Stimulated activated naive B cell treated with anti-CD40 and anti-IgM and Interleukin-4, amounts not matched to agents 10 μg/mL and 1 μg/mL and 100 μg/mL, for 72 hours (primary cell): ENCODE measurements around the gene WDR70.
"Not testable (repeated sequence)": the region's sequence is repeated elsewhere in the genome, so short reads cannot be mapped to it uniquely, and the experiment has no call there.

Source experiments
- ATAC-seq, 2 donors: fragments of 150-1000 bp; cut with Tn5 transposase; replicated peaks; 2 replicates each; pipeline ENCODE4 v1.10.0; 2021; ENCODE audit warnings: moderate library complexity in 1 of 2
- DNase-seq: peaks from one replicate; pipeline ENCODE4 v3.0.0; 2021
- H3K27ac Mint-ChIP-seq: one replicate; pipeline ENCODE4 v1.8.0; 2022; ENCODE audit warnings: mild to moderate bottlenecking, mixed read lengths
- H3K27me3 Mint-ChIP-seq, 2 donors: one replicate each; pipeline ENCODE4 v1.8.0; 2022; ENCODE audit warnings: mixed read lengths in 2 of 2
- H3K36me3 Mint-ChIP-seq, 2 donors: one replicate each; pipeline ENCODE4 v1.8.0; 2022; ENCODE audit warnings: mixed read lengths in 2 of 2, mild to moderate bottlenecking in 1 of 2
- H3K4me1 Mint-ChIP-seq, 2 donors: one replicate each; pipeline ENCODE4 v1.8.0; 2022; ENCODE audit warnings: mixed read lengths in 2 of 2, mild to moderate bottlenecking in 1 of 2
- H3K4me3 Mint-ChIP-seq, 2 donors: one replicate each; pipeline ENCODE4 v1.8.0; 2022; ENCODE audit warnings: mild to moderate bottlenecking in 2 of 2, mixed read lengths in 2 of 2, moderate library complexity in 1 of 2
- H3K9me3 Mint-ChIP-seq, 2 donors: one replicate each; pipeline ENCODE4 v1.8.0; 2022; ENCODE audit warnings: mixed read lengths in 2 of 2, mild to moderate bottlenecking in 1 of 2

Gene WDR70

DNA sequence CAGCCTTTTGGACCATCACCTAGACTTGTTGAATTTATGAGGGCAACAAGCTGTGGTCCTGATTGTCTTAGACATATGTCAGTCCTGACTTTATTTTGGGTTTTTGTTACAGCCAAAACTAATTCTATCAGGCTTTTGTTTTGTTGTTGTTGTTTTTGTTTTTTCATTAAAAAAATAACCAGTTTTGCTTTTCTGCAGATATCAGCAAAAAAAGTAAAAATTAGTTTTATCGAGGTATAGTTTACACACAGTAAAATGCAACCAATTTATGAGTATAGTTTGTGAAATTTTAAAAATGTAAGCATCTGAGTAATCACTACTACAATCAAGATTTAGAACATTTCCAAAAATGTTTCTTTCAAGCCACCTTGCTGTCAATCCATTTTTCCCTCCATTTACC, 48.9 kb downstream of the WDR70 start:
- peaks cover 13 to 23% of the 10 kb centered on the region in 2 donors for H3K36me3 Mint-ChIP-seq
- no peaks in the 10 kb centered on the region for H3K4me1 Mint-ChIP-seq
- H3K4me3 Mint-ChIP-seq: no peak overlapping the region
- no peak overlapping the region for H3K27ac Mint-ChIP-seq
- H3K27me3 Mint-ChIP-seq: no peaks in the 10 kb centered on the region
- no peaks in the 10 kb centered on the region for H3K9me3 Mint-ChIP-seq
- ATAC-seq (no peak), DNase-seq (no peak)

DNA sequence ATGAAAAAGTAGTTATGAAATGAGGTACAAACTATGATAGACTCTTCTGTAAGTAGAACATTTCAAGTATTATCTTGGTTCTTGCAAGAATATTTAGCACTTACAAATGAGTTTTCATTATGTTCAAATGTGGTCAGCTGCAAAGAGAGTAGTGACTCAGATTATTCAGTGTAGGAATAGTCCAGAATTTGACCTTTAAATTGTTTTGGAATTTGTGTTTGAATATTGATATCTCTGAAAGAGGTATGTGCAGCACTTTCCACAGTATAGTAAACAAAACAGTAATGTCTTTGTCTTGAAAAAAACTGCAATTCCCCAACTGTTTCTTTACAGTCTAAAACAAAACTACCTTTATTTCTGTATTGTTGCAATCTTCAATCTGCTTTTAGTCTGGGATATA, 56.1 kb downstream of the WDR70 start:
- Mint-ChIP-seq H3K36me3 (peaks cover 11 to 22% of the 10 kb centered on the region in 2 donors), H3K27ac (no peak overlapping the region), H3K27me3 (no peaks in the 10 kb centered on the region), H3K9me3 (no peaks in the 10 kb centered on the region), H3K4me1 (peaks cover 0 to 16% of the 10 kb centered on the region in 2 donors), H3K4me3 (no peak overlapping the region)
- ATAC-seq (no peak), DNase-seq (no peak)

DNA sequence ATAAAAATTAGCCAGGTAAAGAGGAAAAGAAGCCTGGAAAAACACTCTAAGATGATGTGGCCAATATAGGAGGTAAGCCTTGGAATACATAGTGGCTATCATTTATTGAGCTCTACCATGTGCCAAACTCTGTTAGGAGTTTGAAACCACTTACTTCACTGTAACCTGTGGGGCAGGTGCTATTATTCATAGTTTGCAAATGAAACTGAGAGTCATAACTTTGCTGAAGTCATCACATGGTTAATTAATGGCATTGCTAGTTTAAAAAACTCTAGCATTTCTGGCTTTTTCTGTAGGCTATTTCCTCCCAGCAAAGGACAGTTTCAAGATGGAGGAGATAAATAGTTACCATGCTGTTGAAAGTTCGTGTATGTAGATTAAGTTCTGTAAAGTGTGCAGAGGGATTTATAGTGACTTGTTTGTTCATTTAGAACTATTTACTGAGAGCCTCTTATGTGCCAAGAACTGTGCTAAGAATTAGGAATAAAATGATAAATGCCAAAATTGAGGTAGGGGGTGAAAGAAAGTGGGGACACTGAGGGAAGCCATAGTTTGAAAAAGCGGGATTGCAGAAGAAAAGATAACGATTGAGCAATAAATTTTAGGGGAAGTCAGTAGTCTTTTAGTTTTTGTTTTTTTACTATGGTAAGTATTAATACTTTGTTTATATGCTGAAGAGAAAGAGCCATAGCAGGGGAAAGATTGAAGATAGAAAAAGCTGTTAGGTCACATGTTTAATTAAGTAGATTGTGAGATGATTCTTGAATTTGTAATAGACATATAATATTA, 57.2 kb downstream of the WDR70 start:
- H3K27me3 Mint-ChIP-seq: no peaks in the 10 kb centered on the region
- H3K4me1 Mint-ChIP-seq: peaks cover 0 to 16% of the 10 kb centered on the region in 2 donors
- no peaks in the 10 kb centered on the region for H3K9me3 Mint-ChIP-seq

DNA sequence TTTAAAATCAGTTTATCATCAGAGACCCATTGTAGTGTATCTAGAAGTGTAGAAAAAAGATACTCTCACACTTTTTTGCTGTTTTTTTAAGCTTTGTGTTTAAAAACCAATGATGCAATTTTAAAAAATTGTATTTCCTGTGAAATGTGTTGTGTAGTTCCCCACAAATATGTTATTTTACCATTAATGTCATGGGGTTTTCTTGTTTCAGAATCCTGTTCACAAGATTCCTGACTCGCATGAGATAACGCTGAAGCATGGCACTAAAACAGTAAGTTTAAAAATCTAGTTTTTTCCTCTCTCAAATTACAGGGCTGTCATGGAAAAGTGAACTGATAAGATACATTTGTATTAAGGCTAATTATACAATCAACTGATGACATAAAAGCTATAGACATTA, 58.6 kb downstream of the WDR70 start:
- Mint-ChIP-seq H3K27me3 (no peaks in the 10 kb centered on the region), H3K4me1 (peaks cover 0 to 16% of the 10 kb centered on the region in 2 donors), H3K36me3 (peaks cover 11 to 24% of the 10 kb centered on the region in 2 donors), H3K4me3 (no peak overlapping the region), H3K9me3 (no peaks in the 10 kb centered on the region), H3K27ac (no peak overlapping the region)
- DNase-seq (no peak), ATAC-seq (no peak)

More for the DNA sequence above, 57.2 kb downstream of the WDR70 start:
- Mint-ChIP-seq H3K36me3 (peaks cover 13 to 26% of the 10 kb centered on the region in 2 donors), H3K27ac (no peak overlapping the region), H3K4me3 (no peak overlapping the region)
- ATAC-seq: no peak
- no peak for DNase-seq

DNA sequence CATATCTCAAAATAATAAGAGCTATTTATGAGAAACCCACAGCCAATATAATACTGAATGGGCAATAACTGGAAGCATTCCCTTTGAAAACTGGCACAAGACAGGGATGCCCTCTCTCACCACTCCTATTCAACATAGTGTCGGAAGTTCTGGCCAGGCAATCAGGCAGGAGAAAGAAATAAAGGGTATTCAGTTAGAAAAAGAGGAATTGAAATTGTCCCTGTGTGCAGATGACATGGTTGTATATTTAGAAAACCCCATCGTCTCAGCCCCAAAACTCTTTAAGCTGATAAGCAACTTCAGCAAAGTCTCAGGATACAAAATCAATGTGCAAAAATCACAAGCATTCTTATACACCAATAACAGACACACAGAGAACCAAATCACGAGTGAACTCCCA, 66.7 kb downstream of the WDR70 start:
- not testable (repeated sequence) for DNase-seq, H3K27me3 Mint-ChIP-seq, H3K9me3 Mint-ChIP-seq, ATAC-seq, H3K27ac Mint-ChIP-seq
- H3K36me3 Mint-ChIP-seq: peaks cover 33 to 47% of the 10 kb centered on the region in 2 donors
- peak overlapping the region in 1 of 2 donors; percentile 4 for H3K4me3 Mint-ChIP-seq
- H3K4me1 Mint-ChIP-seq: peaks cover 10 to 19% of the 10 kb centered on the region in 2 donors

DNA sequence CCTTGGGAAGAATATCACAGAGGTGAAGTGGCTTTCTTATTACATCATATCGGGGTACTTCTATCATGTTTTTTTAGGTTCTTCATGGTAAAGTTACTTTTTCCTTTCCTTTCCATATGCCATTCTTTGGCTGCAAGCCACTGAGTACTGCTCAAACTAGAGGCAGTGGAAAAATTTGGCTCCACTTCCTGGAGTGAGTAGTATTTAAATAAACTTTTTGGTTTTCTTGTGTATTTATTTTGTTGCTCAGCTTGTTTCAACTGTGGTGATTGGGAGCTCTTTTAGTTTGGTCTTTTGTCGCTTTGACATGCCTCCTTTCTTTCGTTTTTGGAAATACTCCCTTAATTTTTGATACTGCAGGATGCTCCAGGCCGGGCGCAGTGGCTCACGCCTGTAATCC, 69.8 kb downstream of the WDR70 start:
- DNase-seq: no peak
- H3K27ac Mint-ChIP-seq: no peak overlapping the region

DNA sequence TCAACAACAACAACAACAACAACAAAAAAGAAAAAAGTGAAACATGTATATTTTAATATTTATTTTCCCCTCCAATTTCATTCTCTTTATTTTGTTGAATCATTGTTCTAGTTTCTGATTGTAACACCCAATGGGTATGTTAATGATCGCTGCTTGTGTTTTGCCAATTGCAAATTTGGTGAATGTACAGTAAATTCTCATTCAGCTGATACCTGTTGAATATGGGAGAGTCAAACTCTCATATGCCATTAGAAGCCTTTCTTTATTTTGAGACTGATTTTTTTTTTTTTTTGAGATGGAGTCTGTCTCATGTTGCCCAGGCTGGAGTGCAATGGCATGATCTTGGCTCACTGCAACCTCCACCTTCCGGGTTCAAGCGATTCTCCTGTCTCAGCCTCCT, 72.9 kb downstream of the WDR70 start:
- H3K27ac Mint-ChIP-seq, H3K9me3 Mint-ChIP-seq, H3K4me1 Mint-ChIP-seq, ATAC-seq, H3K27me3 Mint-ChIP-seq, DNase-seq, H3K4me3 Mint-ChIP-seq: not testable (repeated sequence)
- peaks cover 34 to 53% of the 10 kb centered on the region in 2 donors for H3K36me3 Mint-ChIP-seq

More for the DNA sequence above, 69.8 kb downstream of the WDR70 start:
- ATAC-seq: no peak
- H3K27me3 Mint-ChIP-seq: no peaks in the 10 kb centered on the region
- peaks cover 11 to 19% of the 10 kb centered on the region in 2 donors for H3K4me1 Mint-ChIP-seq
- peaks cover 48 to 70% of the 10 kb centered on the region in 2 donors for H3K36me3 Mint-ChIP-seq
- H3K9me3 Mint-ChIP-seq: peaks cover 3 to 6% of the 10 kb centered on the region in 2 donors
- H3K4me3 Mint-ChIP-seq: no peak overlapping the region

DNA sequence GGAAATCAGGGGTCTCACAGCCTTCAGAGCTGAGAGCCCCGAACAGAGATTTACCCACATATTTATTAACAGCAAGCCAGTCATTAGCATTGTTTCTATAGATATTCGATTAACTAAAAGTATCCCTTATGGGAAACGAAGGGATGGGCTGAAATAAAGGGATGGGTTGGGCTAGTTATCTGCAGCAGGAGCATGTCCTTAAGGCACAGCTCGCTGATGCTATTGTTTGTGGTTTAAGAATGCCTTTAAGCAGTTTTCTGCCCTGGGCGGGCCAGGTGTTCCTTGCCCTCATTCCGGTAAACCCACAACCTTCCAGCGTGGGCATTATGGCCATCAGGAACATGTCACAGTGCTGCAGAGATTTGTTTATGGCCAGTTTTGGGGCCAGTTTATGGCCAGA, 74.1 kb downstream of the WDR70 start:
- peaks cover 33 to 51% of the 10 kb centered on the region in 2 donors for H3K36me3 Mint-ChIP-seq
- not testable (repeated sequence) for H3K4me1 Mint-ChIP-seq, H3K27me3 Mint-ChIP-seq, DNase-seq, ATAC-seq, H3K9me3 Mint-ChIP-seq, H3K4me3 Mint-ChIP-seq, H3K27ac Mint-ChIP-seq

DNA sequence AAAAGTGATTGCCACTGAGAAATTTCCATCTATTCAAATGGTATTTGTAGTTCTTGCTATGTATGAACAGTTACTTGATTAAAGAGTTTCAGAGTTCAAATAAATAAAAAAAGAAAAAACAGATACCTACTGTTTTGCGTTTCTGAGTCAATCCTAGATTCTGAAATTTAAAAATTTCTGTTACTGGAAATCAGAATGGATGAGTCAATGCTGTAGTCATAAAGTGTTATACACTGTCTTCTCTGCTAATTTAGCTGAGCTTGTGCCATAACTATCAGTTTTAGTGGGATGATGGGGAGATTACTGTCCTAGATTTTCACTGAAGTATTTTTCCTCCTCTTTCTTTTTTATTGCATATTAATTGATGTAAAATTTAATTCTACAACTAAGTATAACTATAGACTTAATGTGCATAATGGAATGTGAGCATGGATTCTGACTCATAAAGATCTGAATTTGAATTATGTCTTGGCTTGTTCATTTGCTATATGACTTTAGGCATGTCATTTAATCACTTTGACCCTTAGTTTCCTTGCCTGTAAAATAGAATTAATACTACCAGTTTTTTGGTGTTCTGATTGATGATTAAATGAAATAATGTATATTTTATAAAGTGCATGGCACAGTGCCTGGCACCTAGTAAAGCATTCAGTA, 75.4 kb downstream of the WDR70 start:
- DNase-seq, H3K4me1 Mint-ChIP-seq, H3K27me3 Mint-ChIP-seq, H3K27ac Mint-ChIP-seq, H3K9me3 Mint-ChIP-seq, ATAC-seq, H3K4me3 Mint-ChIP-seq: not testable (repeated sequence)
- peaks cover 26 to 46% of the 10 kb centered on the region in 2 donors for H3K36me3 Mint-ChIP-seq

DNA sequence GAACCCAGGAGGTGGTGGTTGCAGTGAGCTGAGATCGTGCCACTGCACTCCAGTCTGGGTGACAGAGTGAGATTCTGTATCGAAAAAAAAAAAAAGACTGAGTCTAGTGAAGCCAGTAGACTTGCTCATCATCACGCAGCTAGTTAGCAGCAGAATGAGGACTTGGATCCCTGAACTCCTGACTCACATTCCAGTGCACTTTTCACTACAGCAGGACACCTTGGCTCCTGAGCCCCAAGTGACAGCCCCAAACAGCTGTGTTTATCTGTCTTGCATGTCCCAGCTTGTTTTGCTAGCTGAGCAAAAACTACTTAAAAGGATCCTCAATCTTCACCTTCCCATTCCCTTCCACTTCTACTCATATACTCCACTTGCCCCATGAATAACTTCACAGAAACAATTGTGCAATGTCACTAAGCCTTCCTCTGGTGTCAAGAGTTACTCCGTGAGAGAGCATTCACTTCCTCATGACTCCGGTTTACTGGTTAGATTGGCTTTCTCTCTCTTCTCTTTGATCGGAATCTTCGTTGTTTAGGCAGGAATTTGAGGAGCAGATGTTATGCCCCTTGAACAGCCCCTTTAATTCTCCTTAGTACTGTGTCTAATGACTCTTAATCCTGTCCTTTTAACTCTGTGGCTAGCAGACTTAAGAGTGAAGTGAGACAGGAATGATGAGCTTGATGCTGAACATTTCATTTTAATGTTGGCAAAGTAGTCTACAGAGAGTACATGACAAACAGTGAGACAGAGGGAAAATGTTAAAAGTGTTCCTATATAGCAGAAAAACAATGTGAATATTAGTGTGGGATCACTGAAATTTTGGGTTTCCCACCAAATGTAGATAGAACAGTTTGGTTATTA, 84.3 kb downstream of the WDR70 start:
- H3K27me3 Mint-ChIP-seq, ATAC-seq, H3K4me3 Mint-ChIP-seq, DNase-seq, H3K9me3 Mint-ChIP-seq, H3K27ac Mint-ChIP-seq: not testable (repeated sequence)
- peaks cover 3 to 12% of the 10 kb centered on the region in 2 donors for H3K4me1 Mint-ChIP-seq
- peaks cover 10 to 20% of the 10 kb centered on the region in 2 donors for H3K36me3 Mint-ChIP-seq

DNA sequence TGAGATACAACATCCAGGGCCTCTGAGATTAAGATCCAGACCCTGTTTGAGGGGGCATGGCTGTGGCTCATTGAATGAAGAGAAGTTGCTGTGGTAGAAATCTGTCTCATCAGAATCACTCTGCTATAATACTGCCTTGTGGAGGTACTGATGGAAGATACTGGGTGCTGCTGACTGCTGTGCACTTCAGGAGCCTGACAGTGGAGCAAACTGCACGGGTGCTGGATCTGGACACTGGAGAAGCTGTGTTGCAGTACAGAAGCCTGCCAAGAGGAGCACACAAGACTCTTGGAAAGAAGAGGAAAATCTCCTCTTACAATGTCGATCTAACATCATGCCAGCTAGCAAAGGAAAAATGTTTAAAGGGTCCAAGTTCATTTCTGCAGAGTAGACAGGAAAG, 85.5 kb downstream of the WDR70 start:
- Mint-ChIP-seq H3K4me1 (peaks cover 3 to 12% of the 10 kb centered on the region in 2 donors), H3K36me3 (peaks cover 13 to 24% of the 10 kb centered on the region in 2 donors)
- not testable (repeated sequence) for H3K27me3 Mint-ChIP-seq, H3K9me3 Mint-ChIP-seq, ATAC-seq, DNase-seq, H3K27ac Mint-ChIP-seq, H3K4me3 Mint-ChIP-seq

DNA sequence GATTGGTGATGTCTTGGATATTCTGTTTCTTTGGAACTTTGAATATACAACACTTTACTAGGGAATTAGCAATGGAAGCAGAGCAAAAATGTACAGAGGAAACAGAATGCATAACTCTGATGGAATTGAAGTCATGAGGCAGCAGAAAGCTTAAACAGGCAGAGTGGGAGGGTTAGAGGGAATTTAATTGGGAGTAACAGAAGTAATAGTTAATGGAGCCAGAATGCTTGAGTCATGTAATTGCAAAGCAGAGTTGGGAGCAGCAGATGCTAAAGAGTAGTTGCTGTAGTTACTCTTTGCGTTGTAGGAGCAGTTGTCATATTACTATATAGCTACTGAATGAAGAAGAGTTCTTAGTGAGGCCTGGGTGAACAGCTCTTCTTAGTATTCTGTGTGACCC, 90.3 kb downstream of the WDR70 start:
- H3K9me3 Mint-ChIP-seq, H3K4me3 Mint-ChIP-seq, H3K27me3 Mint-ChIP-seq, ATAC-seq, H3K4me1 Mint-ChIP-seq, H3K27ac Mint-ChIP-seq, DNase-seq: not testable (repeated sequence)
- H3K36me3 Mint-ChIP-seq: peaks cover 12 to 34% of the 10 kb centered on the region in 2 donors

DNA sequence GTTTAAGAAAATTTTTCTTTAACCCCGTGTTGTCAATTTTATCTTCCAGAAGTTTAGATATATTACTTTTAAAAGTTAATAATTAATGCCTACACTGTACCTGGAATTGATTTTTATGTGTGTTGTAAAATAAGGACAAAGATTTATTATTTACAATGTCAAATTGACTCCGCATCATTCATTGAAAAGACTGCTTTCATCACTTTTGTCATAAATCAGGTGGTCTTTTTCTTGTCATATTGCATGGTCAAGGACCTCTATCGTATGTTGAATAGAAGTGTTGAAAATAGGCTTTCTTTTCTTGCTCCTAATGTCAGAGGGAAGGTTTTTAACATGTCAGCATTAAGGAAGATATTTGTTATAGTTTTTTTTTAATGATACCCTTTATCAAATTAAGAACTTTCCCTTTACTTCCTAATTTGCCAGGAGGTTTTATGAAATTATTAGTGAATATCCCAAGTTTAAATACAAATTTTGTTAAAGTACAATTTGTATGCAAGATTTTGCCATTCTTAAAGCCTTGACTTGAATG, 92.6 kb downstream of the WDR70 start:
- Mint-ChIP-seq H3K4me3 (no peak overlapping the region), H3K4me1 (no peaks in the 10 kb centered on the region), H3K27me3 (no peaks in the 10 kb centered on the region), H3K36me3 (peaks cover 15 to 38% of the 10 kb centered on the region in 2 donors), H3K27ac (no peak overlapping the region), H3K9me3 (no peaks in the 10 kb centered on the region)
- no peak for ATAC-seq
- DNase-seq: no peak

DNA sequence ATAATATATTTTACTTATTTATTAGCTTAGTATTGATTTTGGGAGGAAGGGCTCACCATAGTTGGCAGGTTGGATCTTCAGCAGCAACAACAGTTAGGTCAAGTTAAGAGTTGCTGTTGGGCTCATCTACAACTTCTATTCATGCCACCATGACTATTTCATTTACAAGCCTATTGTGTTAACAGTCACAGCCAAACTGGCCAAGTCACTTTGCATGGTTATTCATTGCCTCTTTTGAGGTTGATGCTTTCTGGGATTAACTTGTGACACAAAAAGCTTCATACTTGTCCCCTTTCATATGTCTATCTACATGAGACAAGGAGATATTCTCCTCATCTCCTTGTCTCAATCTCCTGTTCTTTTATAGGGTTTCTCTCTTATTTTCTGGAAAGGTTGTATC, 98.3 kb downstream of the WDR70 start:
- ATAC-seq (no peak), DNase-seq (no peak)
- peaks cover 0 to 3% of the 10 kb centered on the region in 2 donors for H3K4me1 Mint-ChIP-seq
- no peak overlapping the region for H3K4me3 Mint-ChIP-seq
- no peaks in the 10 kb centered on the region for H3K27me3 Mint-ChIP-seq
- H3K36me3 Mint-ChIP-seq: peaks cover 40 to 68% of the 10 kb centered on the region in 2 donors
- H3K9me3 Mint-ChIP-seq: peaks cover 9% of the 10 kb centered on the region in 2 donors
- H3K27ac Mint-ChIP-seq: no peak overlapping the region
